NCI-H1048 (cell line): ENCODE results near the gene HHIPL2.

Experiments used
- DNase-seq: peaks from one replicate; lab custom pipeline; 2025; lab: John Stamatoyannopoulos, UW

Gene HHIPL2

GRCh38 chr1:222547944-222548671, at the start of gene HHIPL2:
HHIPL2 (minus strand) TSS chr1:222548104; CDS start chr1:222548044, 60 bp downstream.
- no peak for DNase-seq

GRCh38 chr1:222596696-222597095, 48.8 kb upstream of the HHIPL2 start:
- DNase-seq = no peak

DNA sequence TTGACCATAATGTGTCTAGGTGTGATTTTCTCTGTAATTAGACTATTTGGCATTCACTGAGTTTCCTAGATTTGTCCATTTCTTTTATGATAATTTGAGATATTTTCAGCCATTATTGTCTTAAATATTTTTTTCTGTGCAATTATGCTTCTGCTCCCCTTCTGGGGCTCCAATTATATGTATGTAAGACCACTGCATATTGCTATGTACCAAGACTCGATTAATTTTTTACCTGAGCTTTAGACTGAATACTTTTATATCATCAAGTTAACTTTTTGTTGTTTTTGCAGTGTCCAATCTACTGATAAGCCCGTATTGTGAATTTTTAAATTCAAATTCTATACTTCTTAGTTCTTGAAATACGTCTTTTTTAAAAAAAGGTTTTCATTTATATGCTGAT, 46.9 kb upstream of the HHIPL2 start:
- no peak for DNase-seq

GRCh38 chr1:222592171-222592570, 44.3 kb upstream of the HHIPL2 start:
- DNase-seq = no peak

DNA sequence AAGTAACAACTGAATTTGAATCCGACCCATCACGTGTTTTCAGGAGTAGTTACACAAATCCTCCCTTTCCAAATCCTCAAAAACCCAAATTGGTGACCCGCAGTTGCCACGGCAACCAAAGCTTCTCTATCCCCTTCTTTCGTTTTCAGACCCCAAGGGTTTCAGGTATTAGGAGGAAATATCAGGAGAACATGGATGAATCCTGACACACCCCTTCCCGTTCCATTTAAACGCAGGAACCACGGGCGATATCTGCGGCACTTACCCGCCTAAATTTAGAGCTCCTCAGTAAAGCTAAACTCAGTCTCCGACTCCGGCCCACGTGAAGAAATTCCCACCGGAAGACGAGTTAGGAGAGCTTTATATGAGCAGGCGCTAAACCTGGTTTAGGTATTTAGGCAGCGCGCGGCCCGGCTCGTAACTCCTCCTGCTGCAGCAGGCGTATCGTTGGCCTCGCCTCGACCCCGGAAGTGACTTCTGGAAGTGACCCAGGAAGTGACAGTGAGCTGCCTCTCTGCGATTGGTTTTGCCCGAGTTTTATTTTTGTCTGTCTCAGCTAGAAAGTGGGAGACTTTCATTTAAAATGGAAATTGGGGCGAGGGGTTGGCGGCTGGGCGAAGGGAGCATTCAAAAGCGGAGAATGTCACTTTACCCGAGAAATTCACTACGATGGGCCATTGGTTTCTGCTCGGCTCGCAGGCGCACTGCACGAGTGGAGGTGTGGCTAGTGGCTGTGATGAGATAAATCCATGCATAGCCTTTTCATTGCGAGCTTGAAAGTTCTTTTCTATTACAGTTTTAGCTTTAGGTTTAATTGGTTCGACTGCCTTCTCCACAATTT, 41.8 kb upstream of the HHIPL2 start, which contains the start of gene TAF1A:
Gene TAF1A (minus strand): TSS at position 472 of the 841 bp plus-strand sequence.
- no peak for DNase-seq

DNA sequence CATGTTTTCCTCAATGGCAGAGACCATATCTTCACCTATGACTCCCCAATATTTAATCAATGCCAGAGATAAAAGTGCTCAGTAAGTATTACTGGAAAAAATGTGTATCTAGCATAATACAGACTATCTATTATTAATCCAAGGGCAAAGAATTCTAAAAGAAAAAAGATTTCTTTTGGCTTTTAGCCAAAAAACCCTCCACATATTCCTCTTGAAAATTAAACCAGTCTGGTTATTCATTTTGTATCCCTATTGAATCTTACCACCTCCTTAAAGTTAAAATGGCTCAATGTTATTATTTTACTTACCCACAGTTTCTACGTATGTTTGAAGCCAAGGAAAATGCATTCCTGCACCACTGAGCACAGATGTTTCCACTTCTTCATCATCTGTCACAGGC, 40.2 kb upstream of the HHIPL2 start:
- DNase-seq = no peak

- DNase-seq = no peak
These were observed 38.9 kb upstream of the HHIPL2 start for GRCh38 chr1:222586842-222587241.

GRCh38 chr1:222583079-222583478, 35.2 kb upstream of the HHIPL2 start:
- DNase-seq = no peak

DNA sequence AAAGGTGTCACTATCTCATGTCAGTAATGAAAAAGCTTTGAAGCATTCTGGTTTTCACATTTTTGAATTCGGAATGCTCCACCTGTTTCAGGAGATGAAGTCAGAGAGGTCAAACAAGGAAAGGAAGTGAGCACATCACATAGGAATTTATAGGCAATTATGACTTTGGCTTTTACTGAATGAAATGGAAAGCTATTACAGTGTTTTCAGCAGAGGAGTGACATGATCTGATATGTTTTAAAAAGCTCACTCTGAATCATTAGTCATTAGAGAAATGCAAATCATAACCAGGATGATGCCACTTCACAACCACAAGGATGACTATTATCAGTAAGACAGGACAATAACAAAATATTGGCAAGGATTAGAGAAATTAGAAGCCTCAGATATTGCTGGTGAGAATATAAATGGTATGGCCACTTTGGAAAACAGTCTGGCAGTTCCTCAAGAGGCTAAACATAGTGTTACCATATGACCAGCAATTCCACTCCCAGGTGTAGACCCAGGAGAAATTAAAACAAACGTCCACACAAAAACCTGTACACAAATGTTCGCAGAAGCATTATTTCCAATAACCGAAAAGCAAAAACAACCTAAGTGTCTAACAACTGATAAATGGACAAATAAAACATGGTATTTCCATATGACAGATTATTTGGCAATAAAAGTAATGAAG, 34.3 kb upstream of the HHIPL2 start:
- no peak for DNase-seq

GRCh38 chr1:222579316-222579715, 31.4 kb upstream of the HHIPL2 start:
- DNase-seq = no peak

- no peak for DNase-seq
These were observed 22.9 kb upstream of the HHIPL2 start for GRCh38 chr1:222570837-222571236.

DNA sequence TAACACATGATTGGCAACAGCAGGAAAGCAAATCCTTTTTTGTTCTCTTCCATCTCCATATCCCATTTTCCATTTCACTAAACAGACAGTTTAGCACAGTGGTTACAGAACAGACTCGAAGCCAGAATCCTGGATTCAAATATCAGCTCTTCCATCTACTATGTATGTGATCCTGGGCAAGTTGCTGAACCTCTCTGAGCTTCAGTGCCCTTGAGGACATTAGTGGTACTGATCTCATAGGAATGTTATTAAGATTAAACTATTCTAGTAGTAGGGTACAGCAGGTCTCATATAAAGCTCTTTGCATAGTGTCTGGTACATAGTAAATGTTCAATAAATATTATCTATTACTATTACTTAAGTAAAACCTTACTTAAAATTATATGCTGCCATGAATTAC, 13.8 kb upstream of the HHIPL2 start:
- no peak for DNase-seq

DNA sequence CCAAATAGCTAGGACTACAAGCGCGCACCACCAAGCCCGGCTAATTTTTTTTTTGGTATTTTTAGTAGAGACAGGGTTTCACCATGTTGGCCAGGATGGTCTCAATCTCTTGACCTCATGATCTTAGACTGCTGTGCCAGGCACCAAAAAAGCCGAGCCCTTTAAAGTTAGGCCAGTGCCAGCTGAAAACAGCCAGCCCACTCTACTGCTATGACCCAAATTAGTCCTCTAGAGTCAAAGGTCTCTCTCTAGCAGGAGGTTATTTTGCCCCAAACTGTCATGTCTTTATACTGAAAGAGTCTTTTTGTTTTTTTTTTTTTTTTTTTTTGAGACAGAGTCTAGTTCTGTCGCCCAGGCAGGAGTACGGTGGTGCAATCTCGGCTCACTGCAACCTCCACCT, 9.7 kb upstream of the HHIPL2 start:
- DNase-seq = no peak

DNA sequence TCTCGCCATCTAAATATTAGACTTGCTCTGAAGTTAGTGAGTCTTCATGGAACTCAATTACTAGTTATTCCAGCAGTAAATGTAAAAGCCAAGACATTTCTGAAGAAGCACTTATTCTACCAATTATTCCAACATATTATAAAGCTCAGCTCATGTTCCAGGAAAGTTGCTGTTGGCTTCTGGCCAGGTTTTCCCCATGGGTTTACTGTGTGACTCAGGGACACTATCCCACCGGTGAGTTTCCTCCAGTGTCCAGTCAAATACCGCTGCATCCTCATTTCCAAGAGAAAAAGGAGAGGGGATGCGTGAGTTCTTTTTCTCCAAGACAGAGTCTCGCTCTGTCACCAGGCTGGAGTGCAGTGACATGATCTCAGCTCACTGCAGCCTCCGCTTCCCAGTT, 9.2 kb upstream of the HHIPL2 start:
- no peak for DNase-seq

DNA sequence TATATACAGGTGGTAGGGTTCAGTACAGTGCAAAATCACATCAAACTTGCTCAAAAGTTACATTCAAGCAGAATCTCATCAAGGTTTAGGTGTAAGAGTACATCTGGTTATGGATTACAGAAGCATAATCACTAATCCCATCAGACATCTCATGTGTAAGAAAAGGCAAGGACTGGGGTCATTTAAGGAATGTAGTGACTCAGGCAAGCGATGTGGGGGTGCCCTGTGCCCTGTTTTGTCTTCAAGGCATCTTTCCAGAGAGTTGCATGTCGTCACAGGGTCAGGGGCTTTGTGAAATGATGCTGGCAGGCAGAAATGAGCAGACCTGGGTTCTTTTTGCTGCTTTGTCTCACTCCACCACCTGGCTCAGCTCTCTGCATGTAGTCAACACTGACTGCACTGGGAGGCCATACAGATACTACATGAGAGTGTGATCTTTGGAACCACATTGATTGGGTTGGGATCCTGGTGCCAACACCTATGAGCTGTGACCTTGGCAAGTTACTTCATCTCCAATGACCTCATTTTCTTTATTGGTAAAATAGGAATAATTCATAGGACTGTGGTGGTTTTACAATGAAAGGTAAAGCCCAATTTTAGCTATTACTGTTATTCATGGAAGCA, 8.2 kb upstream of the HHIPL2 start:
- DNase-seq = no peak

DNA sequence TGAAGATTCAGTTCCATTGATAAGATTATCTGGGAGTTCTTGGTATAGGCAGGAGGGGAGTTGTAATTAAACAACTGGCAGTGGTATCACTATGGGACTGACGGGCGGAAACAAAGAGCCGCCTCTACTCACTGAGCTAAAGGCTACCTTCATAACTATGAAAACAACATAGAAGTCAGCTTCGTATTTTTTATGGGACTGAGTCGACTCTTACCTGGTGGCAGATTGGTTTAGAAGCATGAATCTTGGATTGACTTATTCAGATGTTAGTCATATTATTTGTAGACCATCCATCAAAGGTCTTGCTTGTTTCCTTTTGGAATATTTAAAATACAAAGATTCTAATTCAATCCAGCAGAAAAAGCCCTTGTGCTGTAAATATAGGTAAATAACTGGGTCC, 6.3 kb upstream of the HHIPL2 start:
- DNase-seq = no peak

GRCh38 chr1:222552882-222553281, 5.0 kb upstream of the HHIPL2 start:
- DNase-seq = no peak

DNA sequence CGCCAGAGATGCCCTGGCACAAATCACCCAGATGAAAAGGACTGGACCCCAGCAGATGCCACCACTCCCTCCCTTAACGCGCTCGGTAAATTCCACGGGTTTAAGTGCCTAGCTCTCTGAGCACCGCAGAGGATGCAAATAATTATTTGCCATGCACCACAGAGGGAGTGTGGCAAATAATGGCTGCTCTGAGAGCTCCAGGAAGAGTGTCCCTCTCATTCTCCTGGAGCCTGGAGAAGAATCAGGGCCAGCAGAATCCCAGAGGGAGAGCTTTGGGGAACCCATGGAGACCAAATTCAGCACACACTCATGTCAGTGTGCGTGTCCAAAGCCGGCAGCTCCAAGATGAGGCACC, 667 bp downstream of the HHIPL2 start:
- no peak for DNase-seq

DNA sequence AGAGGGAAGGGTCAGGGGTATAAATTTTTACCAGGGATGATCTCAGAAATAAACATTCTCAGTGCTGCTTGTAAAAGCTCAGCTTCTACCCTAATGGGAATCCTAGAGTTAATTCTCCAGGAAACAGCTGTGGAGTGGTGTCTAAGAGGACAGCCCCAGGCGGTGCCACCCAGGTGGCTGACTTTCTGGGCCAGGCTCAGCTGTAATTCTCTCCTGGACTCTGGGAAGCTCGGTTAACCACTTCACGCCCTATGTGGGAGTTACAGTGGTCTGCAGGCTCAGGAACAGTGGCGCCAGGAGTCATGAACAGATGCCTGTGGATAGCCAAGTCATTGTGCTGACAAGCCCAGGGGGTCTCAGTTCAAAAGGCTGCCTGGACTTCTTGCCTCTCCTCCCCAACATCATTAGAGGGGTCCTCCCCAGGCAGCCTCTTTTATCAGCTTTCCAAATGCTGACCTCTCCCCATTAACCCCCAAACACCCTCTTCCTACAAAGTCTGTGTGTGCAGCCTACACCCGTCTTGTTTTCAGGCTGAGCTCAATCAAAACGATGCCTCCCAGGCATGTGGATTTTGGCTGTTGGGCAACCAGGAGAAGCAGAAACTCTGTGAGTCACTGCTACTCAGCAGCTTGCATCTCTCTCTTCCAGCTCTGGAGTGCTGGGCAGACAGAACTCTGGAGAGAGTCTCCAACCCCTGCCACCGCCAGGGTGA, 1.2 kb downstream of the HHIPL2 start:
- DNase-seq = no peak

DNA sequence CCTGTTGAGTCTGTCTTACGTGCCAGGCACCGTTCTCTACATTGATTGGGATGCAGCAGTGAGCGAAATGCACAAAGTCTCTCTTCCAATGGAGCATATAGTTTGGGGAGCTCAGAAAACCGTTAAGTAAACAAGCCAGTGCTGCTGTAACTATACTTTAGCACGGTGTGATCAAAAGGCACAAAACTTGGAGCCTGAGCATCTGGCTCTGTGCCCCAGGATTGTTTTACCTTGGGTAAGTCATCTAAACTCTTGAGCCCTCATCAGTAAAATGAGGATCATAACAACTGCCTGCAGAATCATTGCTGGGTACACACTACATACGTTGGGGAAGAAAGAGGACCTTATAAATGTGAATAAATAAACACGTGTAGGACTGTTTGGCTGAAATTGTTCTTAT, 1.8 kb downstream of the HHIPL2 start:
- DNase-seq = no peak

GRCh38 chr1:222543817-222544216, 4.1 kb downstream of the HHIPL2 start:
- no peak for DNase-seq

DNA sequence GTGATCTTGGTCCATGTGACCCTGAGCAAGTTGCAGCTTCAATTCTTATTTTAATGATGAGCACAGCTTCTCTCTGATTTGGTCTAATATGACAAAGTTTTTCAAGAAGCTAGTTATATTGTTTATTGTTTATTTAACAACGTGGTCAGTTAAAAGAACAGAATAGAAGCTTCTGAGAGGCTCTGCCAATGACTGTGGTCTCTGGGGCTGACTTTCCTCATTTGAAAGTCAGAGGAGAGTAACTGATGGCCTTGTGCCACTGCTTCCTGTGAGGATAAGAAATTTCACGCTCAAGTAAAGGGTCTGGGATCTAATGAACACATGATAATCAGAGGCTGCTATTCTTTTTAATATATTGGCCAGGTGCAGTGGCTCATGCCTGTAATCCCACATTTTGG, 7.3 kb downstream of the HHIPL2 start:
- no peak for DNase-seq
